GM23248 (cell line): ENCODE measurements around the gene TMA7. TPM values are rescaled to one million over a fixed set of nuclear protein-coding genes. Genes with fewer than 3 reads are reported as not detected.
A peak's percentile ranks its signal among the peaks of the same experiment; 100 is the strongest.
"Not testable (repeated sequence)": the region's sequence is repeated elsewhere in the genome, so short reads cannot be mapped to it uniquely, and the experiment has no call there.

Experiments used
- DNase-seq: peaks from one replicate; pipeline ENCODE4 v3.0.0-alpha.2; 2015
- H2AFZ ChIP-seq: fragments of 200-600 bp; sonication (generic); 2 replicates; pipeline ENCODE4 v1.6.1; 2016; ENCODE audit warnings: antibody characterized with exemption
- H3F3A ChIP-seq: fragments of 200-600 bp; sonication (generic); 2 replicates; pipeline ENCODE4 v1.6.1; 2016; ENCODE audit warnings: mild to moderate bottlenecking, antibody characterized with exemption, mixed run types; ENCODE audit not compliant: insufficient read depth
- H3K27ac ChIP-seq: fragments of 200-600 bp; sonication (generic); 2 replicates; pipeline ENCODE4 v1.5.1; 2016; ENCODE audit warnings: mild to moderate bottlenecking
- H3K27me3 ChIP-seq: fragments of 200-600 bp; sonication (generic); replicated peaks from 2 replicates; pipeline ENCODE4 v1.6.1; 2016; ENCODE audit warnings: mild to moderate bottlenecking; ENCODE audit not compliant: insufficient read depth
- H3K36me3 ChIP-seq: fragments of 200-600 bp; sonication (generic); 2 replicates; pipeline ENCODE4 v1.6.1; 2016; ENCODE audit warnings: low read depth, mild to moderate bottlenecking
- H3K4me1 ChIP-seq: fragments of 200-600 bp; sonication (generic); 2 replicates; pipeline ENCODE4 v1.6.1; 2016; ENCODE audit warnings: mild to moderate bottlenecking; ENCODE audit not compliant: insufficient read depth
- H3K4me2 ChIP-seq: fragments of 200-600 bp; sonication (generic); one replicate; pipeline ENCODE4 v1.6.1; 2016; ENCODE audit warnings: mild to moderate bottlenecking; ENCODE audit not compliant: unreplicated experiment
- H3K4me3 ChIP-seq: fragments of 200-600 bp; sonication (generic); 2 replicates; pipeline ENCODE4 v1.5.1; 2016; ENCODE audit warnings: mild to moderate bottlenecking
- H3K79me2 ChIP-seq: fragments of 200-600 bp; sonication (generic); 2 replicates; pipeline ENCODE4 v1.6.1; 2016; ENCODE audit warnings: mild to moderate bottlenecking; ENCODE audit not compliant: insufficient read depth
- H3K9ac ChIP-seq: fragments of 200-600 bp; sonication (generic); 2 replicates; pipeline ENCODE4 v1.6.1; 2016; ENCODE audit warnings: mild to moderate bottlenecking
- H3K9me2 ChIP-seq: fragments of 200-600 bp; sonication (generic); 2 replicates; pipeline ENCODE4 v1.6.1; 2016; ENCODE audit warnings: mixed run types, mild to moderate bottlenecking, moderate library complexity; ENCODE audit not compliant: insufficient read depth
- H3K9me3 ChIP-seq: fragments of 200-600 bp; sonication (generic); one replicate; pipeline ENCODE4 v1.6.1; 2017; ENCODE audit warnings: low read depth
- H4K20me1 ChIP-seq: fragments of 200-600 bp; sonication (generic); 2 replicates; pipeline ENCODE4 v1.6.0; 2016; ENCODE audit not compliant: insufficient read depth
- EZH2 ChIP-seq: fragments of 200-600 bp; sonication (generic); IDR thresholded peaks from 2 replicates; pipeline ENCODE4 v1.6.1; 2018; ENCODE audit warnings: antibody characterized with exemption, mild to moderate bottlenecking; ENCODE audit not compliant: insufficient read depth, poor library complexity, severe bottlenecking
- EZH2phosphoT487 ChIP-seq: fragments of 200-600 bp; sonication (generic); IDR thresholded peaks from 2 replicates; pipeline ENCODE4 v1.6.1; 2018; ENCODE audit warnings: antibody characterized with exemption, moderate library complexity, mild to moderate bottlenecking, low read depth; ENCODE audit not compliant: insufficient read depth
- WGBS, 2 experiments: methylation state at CpG; one replicate each; pipeline ENCODE4 v1.1.6; 2015 to 2017; ENCODE audit warnings: low lambda C conversion rate in 2 of 2, low coverage in 1 of 2; ENCODE audit errors: missing lambda C conversion rate in 2 of 2; 5-methylcytosine and 5-hydroxymethylcytosine counted together
- in situ Hi-C: fragments of 300-500 bp; cut with MboI; formaldehyde crosslinking; loops from 2 replicates; pipeline ENCODE4 v1.15.0; 2020
- polyA plus RNA-seq: library from polyadenylated mRNA; unstranded; fragments of >200 nt; fragmentation: Nextera tagmentation; extraction: Ambion mirVana; gene quantifications from 2 replicates; pipeline ENCODE4 v1.2.1, GENCODE V29; 2016
- total RNA-seq: library from RNA; depleted of rRNA; stranded (reverse); fragments of >200 nt; shearing (Covaris generic); gene quantifications from 2 replicates; pipeline ENCODE4 v1.2.3, GENCODE V29; 2014

Gene TMA7
- total and polyA plus RNA-seq, 2 experiments from 2014 or later = 244 to 552 TPM

DNA sequence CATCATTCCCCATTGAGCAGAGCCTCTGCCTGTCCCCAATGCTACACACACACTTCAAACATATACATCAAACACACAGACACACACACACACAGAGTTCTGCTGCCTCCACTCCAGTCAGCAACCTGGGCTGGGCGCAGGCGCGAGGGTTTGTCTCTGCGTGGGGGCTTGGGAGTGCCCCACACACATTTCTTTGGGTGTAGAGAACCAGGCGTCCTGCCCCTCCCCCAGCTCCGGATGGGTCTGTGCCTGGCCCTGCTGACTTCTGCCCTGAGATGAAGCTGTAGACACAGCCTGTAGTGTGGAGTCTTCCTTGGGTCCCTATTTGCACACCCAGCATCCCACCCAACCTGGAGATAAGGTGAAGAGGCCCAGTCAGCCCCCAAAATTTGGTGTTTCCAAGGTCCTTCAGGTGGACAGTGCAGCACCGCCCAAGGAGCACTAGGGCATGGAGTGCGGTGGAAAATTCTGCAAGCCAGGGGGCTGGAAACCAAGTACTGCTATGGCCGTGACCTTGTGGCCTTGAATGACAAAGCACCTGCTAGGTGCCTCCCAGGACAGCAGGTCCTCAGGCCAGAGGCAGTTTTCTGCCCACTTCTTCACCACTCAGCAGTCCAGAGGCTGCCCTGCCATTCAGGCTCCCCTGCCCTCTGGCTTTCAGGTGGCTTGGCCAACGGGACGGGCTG, 41.2 kb upstream of the TMA7 start:
- Histone ChIP-seq H4K20me1 (no peaks in the 10 kb centered on the region), H3K79me2 (no peaks in the 10 kb centered on the region), H3K27ac (no peak overlapping the region), H3K9me3 (no peaks in the 10 kb centered on the region), H3K9me2 (no peaks in the 10 kb centered on the region), H3K36me3 (no peaks in the 10 kb centered on the region), H3K27me3 (peaks cover 10% of the 10 kb centered on the region), H3F3A (peaks cover 12% of the 10 kb centered on the region), H3K4me3 (no peak overlapping the region), H3K4me2 (no peak overlapping the region), H2AFZ (no peak overlapping the region), H3K4me1 (peaks cover 12% of the 10 kb centered on the region), H3K9ac (no peak overlapping the region)
- TF ChIP-seq EZH2phosphoT487 (no peak), EZH2 (no peak)
- WGBS, 2 experiments = 45 to 52% methylated on average over 11 of the region's 11 CpGs
- in situ Hi-C loops = no loop called here
- DNase-seq = no peak

DNA sequence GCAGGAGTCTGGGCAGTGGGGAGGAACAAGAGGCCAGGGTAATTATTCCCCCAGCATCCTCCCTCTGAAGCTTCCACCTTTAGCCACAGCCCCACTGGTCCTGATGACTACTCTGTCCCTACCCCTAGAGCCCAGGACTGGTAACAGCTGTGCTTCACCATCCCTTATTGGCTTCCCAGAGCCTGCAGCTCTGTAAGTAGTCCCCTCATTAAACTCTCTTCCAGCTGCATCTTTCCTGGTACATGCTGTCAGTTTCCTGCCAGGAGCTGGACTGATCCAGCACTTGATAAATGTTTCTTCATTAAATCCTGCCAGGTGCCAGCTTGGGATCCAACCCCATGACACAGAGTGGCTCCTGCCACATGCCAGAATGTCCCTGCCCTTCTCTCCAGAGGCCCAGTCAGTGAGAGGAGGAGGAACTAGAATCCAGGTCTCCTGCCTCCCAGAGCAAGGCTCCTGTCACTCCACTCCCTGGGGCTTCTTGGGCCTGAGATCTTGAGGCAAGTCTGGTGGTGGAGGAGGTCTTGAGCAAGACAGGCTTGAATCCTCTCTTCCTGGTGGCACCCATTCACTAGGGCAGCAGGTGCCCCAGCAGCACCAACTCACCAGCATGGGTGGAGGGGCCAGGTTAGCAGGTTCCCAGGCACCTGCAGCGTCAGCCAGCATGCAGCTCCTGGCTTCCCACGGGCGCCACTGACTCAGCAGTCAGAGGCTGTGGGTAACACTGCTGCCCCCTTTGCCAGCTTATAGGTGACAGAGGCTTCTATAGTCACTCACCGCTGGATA, 40.5 kb upstream of the TMA7 start:
- H3K4me1 ChIP-seq = peaks cover 12% of the 10 kb centered on the region
- no peaks in the 10 kb centered on the region for H3K9me2 ChIP-seq
- no peak overlapping the region for H3K4me2 ChIP-seq
- no peak overlapping the region for H3K27ac ChIP-seq
- no peak overlapping the region for H2AFZ ChIP-seq
- no peaks in the 10 kb centered on the region for H3K9me3 ChIP-seq
- H3K4me3 ChIP-seq = no peak overlapping the region
- WGBS, 2 experiments = 55 to 61% methylated on average over 4 of the region's 4 CpGs
- no peaks in the 10 kb centered on the region for H3K79me2 ChIP-seq
- no peak for TF ChIP-seq EZH2phosphoT487
- no peak for TF ChIP-seq EZH2
- peaks cover 12% of the 10 kb centered on the region for H3F3A ChIP-seq
- no peaks in the 10 kb centered on the region for H4K20me1 ChIP-seq
- no peak overlapping the region for H3K9ac ChIP-seq
- in situ Hi-C loops = no loop called here
- no peak for DNase-seq
- no peaks in the 10 kb centered on the region for H3K36me3 ChIP-seq
- peaks cover 10% of the 10 kb centered on the region for H3K27me3 ChIP-seq

DNA sequence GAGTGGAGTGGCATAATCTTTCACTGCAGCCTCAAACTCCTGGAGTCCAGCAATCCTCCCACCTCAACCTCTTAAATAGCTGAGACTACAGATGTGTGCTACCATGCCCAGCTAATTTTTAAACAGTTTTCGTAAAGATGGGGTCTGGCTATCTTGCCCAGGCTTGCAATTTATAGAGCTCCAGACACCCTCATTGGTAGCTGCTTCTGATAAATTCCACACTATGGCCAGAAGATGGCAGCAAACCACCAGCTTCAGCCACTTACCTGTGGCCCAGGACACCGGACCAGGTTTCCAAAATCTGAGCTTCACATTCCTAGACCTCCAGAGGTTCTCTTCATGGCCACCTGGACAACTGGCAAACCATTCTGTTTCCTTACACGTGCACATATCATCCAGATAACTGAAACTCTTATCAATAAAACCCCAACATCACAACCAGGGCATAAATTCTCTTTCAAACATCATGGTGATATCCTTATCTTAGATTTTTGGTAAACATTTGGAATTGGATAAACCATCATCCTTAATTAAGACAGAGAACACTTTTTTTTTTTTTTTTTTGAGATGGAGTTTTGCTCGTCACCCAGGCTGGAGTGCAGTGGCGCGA, 39.1 kb upstream of the TMA7 start:
- in situ Hi-C loops = no loop called here
- Histone ChIP-seq H3K4me3 (no peak overlapping the region), H3K9me3 (no peaks in the 10 kb centered on the region), H2AFZ (no peak overlapping the region), H3K9ac (no peak overlapping the region), H3K36me3 (no peaks in the 10 kb centered on the region), H3K79me2 (no peaks in the 10 kb centered on the region), H3K27ac (no peak overlapping the region), H3K9me2 (no peaks in the 10 kb centered on the region), H4K20me1 (no peaks in the 10 kb centered on the region), H3F3A (peaks cover 12% of the 10 kb centered on the region), H3K27me3 (peaks cover 3% of the 10 kb centered on the region), H3K4me2 (no peak overlapping the region), H3K4me1 (peaks cover 12% of the 10 kb centered on the region)
- DNase-seq = peak; percentile 60
- TF ChIP-seq EZH2 = no peak
- TF ChIP-seq EZH2phosphoT487 = no peak
- WGBS, 2 experiments = 59 to 61% methylated on average over 6 of the region's 6 CpGs

- H3K9me3 ChIP-seq, in situ Hi-C loops, H2AFZ ChIP-seq, H3K9me2 ChIP-seq, DNase-seq, H3K36me3 ChIP-seq, H3K79me2 ChIP-seq, H4K20me1 ChIP-seq, H3K27me3 ChIP-seq: not testable (repeated sequence)
- WGBS, 2 experiments = 74 to 76% methylated on average over 12 of the region's 12 CpGs
- Histone ChIP-seq H3K27ac (peak overlapping the region; percentile 53; the same call in 1 of the 2 replicates), H3K4me3 (0 out of 2 replicates have a peak overlapping the region, but pooled peaks have one; percentile 12), H3K4me2 (peak overlapping the region; percentile 87), H3K4me1 (peaks cover 12% of the 10 kb centered on the region), H3K9ac (peak overlapping the region; percentile 21; the same call in 1 of the 2 replicates), H3F3A (peaks cover 12% of the 10 kb centered on the region)
Measured at GRCh38 chr3:48401434-48401901, 38.6 kb upstream of the TMA7 start.
